GM12864 (cell line): ENCODE measurements around the gene PLSCR2.
"Not testable (repeated sequence)": the region's sequence is repeated elsewhere in the genome, so short reads cannot be mapped to it uniquely, and the experiment has no call there.

ENCODE experiments used
- DNase-seq: peaks from one replicate; pipeline ENCODE4 v3.0.0-alpha.2; 2011; ENCODE audit warnings: low read depth
- H3K4me3 ChIP-seq: 2 replicates; pipeline ENCODE4 v1.5.1; 2011; ENCODE audit warnings: mild to moderate bottlenecking, low read depth, low read length, control low read depth
- CTCF ChIP-seq: IDR thresholded peaks from 2 replicates; pipeline ENCODE4 v1.5.1; 2011; ENCODE audit warnings: low read depth, mild to moderate bottlenecking, moderate library complexity, low read length, control low read depth, inconsistent platforms; ENCODE audit errors: missing control alignments

PLSCR2 gene

GRCh38 chr3:146485297-146485696 is 15.9 kb upstream of the PLSCR2 start:
- no peak for DNase-seq
- H3K4me3 ChIP-seq: no peak overlapping the region
- no peak for TF ChIP-seq CTCF

- DNase-seq: no peak
- no peak overlapping the region for H3K4me3 ChIP-seq
- no peak for TF ChIP-seq CTCF
These were observed 6.9 kb upstream of the PLSCR2 start for GRCh38 chr3:146476094-146476740.

- not testable (repeated sequence) for DNase-seq, H3K4me3 ChIP-seq
These were observed 5.6 kb upstream of the PLSCR2 start for GRCh38 chr3:146474976-146475375.

GRCh38 chr3:146473726-146474125 is 4.4 kb upstream of the PLSCR2 start:
- DNase-seq: no peak
- no peak overlapping the region for H3K4me3 ChIP-seq
- no peak for TF ChIP-seq CTCF

- no peak for DNase-seq
- TF ChIP-seq CTCF: no peak
- no peak overlapping the region for H3K4me3 ChIP-seq
These were observed 3.2 kb upstream of the PLSCR2 start for GRCh38 chr3:146472611-146473010.

- no peak for DNase-seq
- no peak for TF ChIP-seq CTCF
- no peak overlapping the region for H3K4me3 ChIP-seq
These were observed 1.7 kb upstream of the PLSCR2 start for GRCh38 chr3:146471012-146471411.

GRCh38 chr3:146470425-146470990 is 1.1 kb upstream of the PLSCR2 start:
- DNase-seq: no peak
- no peak for TF ChIP-seq CTCF
- no peak overlapping the region for H3K4me3 ChIP-seq
